NCI-H774 (cell line): Measurements from ENCODE around the gene ITPK1.

Source experiments
- DNase-seq: peaks from one replicate; lab custom pipeline; 2025; lab: John Stamatoyannopoulos, UW

ITPK1 gene

GRCh38 chr14:92968291-92969020 is 147.3 kb downstream of the ITPK1 start:
- DNase-seq: no peak

GRCh38 chr14:92967346-92967926 is 148.3 kb downstream of the ITPK1 start:
- DNase-seq: no peak

GRCh38 chr14:92965281-92965680 is 150.4 kb downstream of the ITPK1 start:
- DNase-seq: no peak

GRCh38 chr14:92964124-92965109 is 151.3 kb downstream of the ITPK1 start:
- no peak for DNase-seq

GRCh38 chr14:92963301-92964123 is 152.2 kb downstream of the ITPK1 start:
- no peak for DNase-seq

GRCh38 chr14:92962831-92963095 is 153.0 kb downstream of the ITPK1 start:
- no peak for DNase-seq

- no peak for DNase-seq
Measured at GRCh38 chr14:92962031-92962830, 153.5 kb downstream of the ITPK1 start.

- DNase-seq: no peak
Measured at GRCh38 chr14:92961567-92961855, 154.2 kb downstream of the ITPK1 start.

- no peak for DNase-seq
Measured at GRCh38 chr14:92960706-92961566, 154.8 kb downstream of the ITPK1 start.

GRCh38 chr14:92959761-92960680 is 155.7 kb downstream of the ITPK1 start:
- no peak for DNase-seq

- DNase-seq: no peak
Measured at GRCh38 chr14:92959189-92959531, 156.6 kb downstream of the ITPK1 start.

- DNase-seq: no peak
Measured at GRCh38 chr14:92958373-92959188, 157.1 kb downstream of the ITPK1 start.

GRCh38 chr14:92956961-92957360 is 158.8 kb downstream of the ITPK1 start:
- DNase-seq: no peak

- DNase-seq: no peak
Measured at GRCh38 chr14:92955381-92955780, 160.3 kb downstream of the ITPK1 start.

- DNase-seq: no peak
Measured at GRCh38 chr14:92954933-92955332, 160.8 kb downstream of the ITPK1 start.

GRCh38 chr14:92953526-92953925 is 162.2 kb downstream of the ITPK1 start:
- no peak for DNase-seq

- no peak for DNase-seq
Measured at GRCh38 chr14:92952481-92953298, 163.0 kb downstream of the ITPK1 start.
